ENCODE measurements around the gene KIF3C. TPM values are rescaled to one million over a fixed set of nuclear protein-coding genes. Genes with fewer than 3 reads are reported as not detected.
A peak's percentile ranks its signal among the peaks of the same experiment; 100 is the strongest.

KIF3C gene
- total and polyA plus RNA-seq, 9 of the 15 experiments (the other 6 are each of a cell fraction or from before 2014, with no cell fraction given), result 0.69 to 6.7 (median 3.3) TPM

GRCh38 chr2:26017464-26018183, 35.3 kb upstream of the KIF3C start (continued):
- TF ChIP-seq ATF2 (CRISPR knock-in tag; IDR thresholded peaks at IDR 0.05) (no peak), UBTF (IDR thresholded peaks at IDR 0.05; ENCODE audit: borderline replicate concordance in 1 of 2, low read depth in 2 of 2, low read length in 2 of 2) (no peak), NR2C2 (CRISPR knock-in tag; IDR thresholded peaks at IDR 0.05) (no peak), NR2C2 (tag; IDR thresholded peaks at IDR 0.05) (peak; percentile 39; the same call in 1 of the 2 replicates), SMARCA5 (IDR thresholded peaks at IDR 0.05) (no peak), ZNF740 (CRISPR knock-in tag; IDR thresholded peaks at IDR 0.05) (no peak), ZNF740 (tag; IDR thresholded peaks at IDR 0.05) (no peak), ZNF778 (CRISPR knock-in tag; IDR thresholded peaks at IDR 0.05) (no peak), NFIC (IDR thresholded peaks at IDR 0.05) (no peak), DACH1 (IDR thresholded peaks at IDR 0.05; ENCODE audit: partially characterized antibody) (no peak), E2F6 (IDR thresholded peaks at IDR 0.05; ENCODE audit: borderline replicate concordance in 1 of 2, extremely low read depth in 1 of 2, insufficient read depth in 1 of 2, insufficient read length in 1 of 2, low read depth in 1 of 2, low read length in 1 of 2, poor library complexity in 1 of 2, severe bottlenecking in 1 of 2) (no peak), ZSCAN29 (IDR thresholded peaks at IDR 0.05) (no peak), RBM14 (IDR thresholded peaks at IDR 0.05; ENCODE audit: borderline replicate concordance, insufficient read depth, low read depth, low read length) (no peak), SOX6 (IDR thresholded peaks at IDR 0.05) (no peak), ZNF584 (CRISPR knock-in tag; IDR thresholded peaks at IDR 0.05; ENCODE audit: low read depth) (0 out of 2 replicates have a peak, but pooled peaks have one; percentile 31), MED1 (CRISPR knock-in tag; IDR thresholded peaks at IDR 0.05; ENCODE audit: borderline replicate concordance) (no peak), CBX5 (IDR thresholded peaks at IDR 0.05; ENCODE audit: borderline replicate concordance, low read depth) (no peak), ILF3 (IDR thresholded peaks at IDR 0.05; ENCODE audit: borderline replicate concordance) (no peak)
